Stimulated activated CD4-positive, alpha-beta T cell treated with anti-CD3 and anti-CD28 coated beads, Interleukin-15, amount 100 ng/mL, for 48 hours (primary cell): ENCODE measurements around the gene LRRC8C.
"Not testable (repeated sequence)": the region's sequence is repeated elsewhere in the genome, so short reads cannot be mapped to it uniquely, and the experiment has no call there.

Source experiments
- DNase-seq, 2 donors: peaks; one replicate each; pipeline ENCODE4 v3.0.0-alpha.2; 2020; ENCODE audit warnings: low read depth in 2 of 2

The LRRC8C gene

DNA sequence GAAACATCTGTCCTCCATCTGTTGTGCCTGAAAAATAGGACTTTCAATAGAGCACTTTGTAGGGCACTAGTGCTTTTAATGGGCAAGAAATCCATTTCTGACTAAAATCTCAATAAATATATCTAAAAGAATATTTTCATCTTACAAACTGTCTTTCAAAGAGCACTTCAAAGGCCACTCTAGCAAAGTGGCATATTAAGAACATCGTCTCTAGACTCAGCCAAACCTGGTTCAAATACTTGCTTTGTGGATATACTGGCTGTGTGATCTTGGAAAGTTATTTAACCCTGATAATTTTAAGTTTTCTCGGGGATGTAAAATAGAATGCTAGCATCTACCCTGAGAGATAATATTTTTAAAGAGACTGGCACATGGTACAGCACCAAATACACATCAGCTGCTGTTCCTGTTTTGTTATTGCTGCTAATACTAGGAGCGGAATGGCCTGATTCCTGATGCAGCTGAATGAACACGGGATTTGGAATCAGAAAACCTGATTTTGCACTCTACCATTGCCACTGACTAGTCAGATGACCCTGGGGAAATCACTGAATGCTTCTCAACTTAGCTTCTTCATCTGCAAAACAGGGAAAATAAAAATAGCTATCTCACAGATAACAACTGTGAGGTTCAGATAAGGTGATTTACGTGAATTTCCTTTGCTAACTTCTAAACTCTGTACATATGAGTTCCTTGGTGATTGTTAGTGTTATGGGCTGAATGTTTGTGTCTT is 25.2 kb upstream of the LRRC8C start:
- DNase-seq: no peak

DNA sequence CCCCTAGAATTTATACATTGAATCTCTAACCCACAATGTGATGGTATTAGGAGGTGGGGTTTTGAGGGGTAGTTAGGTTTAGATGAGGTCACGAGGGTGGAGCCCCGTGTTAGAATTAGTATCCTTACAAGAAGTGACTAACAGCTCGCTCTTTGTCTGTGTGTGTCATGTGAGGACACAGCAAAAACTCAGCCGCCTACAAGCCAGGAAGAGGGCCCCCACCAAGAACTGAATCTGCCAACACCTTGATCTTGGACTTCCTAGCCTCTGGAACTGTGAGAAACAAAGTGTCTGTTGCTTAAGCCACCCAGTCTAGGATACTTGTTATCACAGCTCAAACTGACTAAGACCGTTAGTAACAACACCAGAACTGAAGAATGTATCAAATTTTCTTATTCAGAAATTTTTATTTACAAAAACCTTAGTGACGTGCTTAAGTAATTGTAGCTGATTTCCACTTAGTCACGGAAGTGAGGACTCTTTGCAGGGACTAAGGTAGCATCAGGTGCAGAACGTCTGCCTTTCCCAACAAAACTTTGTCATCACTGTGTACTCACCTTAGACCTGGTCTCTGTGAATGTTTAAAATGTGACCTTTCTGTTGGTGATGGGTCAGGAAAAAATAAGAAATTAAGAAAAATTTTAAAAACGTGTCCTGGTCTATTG is 24.5 kb upstream of the LRRC8C start:
- DNase-seq: peak; percentile 57 to 71

DNA sequence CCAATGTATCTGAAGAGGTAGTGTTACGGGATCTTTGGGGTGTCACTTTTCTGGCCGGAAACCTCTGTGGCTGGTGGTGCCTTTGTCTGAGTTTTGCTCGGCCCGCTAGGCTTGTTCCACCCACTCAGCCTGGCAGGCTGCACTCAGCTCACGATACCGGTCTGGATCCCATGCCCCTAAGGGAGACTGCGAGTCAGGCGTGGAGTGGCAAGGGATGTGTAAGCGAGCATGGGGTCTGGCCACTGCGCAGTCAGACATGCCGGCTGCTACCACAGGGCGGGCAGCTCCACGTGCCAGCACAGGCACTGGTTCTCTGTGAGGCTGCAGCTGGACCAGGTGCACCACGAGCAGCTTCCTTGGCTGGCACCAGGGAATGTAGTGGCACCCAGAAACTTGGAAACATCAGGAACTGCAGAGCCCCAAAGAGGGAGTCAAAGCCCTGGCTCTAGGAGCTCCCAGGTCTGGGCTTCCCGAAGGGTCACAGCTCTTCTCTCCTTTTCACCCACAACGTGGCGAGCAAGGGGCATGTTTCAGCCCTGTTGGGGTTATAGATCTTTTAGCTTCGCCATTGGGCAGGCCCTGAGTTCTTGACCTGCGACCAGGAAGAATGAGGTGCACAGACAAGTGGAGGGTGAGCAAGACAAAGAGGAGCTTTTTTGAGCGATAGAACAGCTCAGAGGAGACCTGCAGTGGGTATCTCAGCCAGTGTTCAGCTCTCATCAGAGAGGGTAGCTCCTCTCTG is 23.8 kb upstream of the LRRC8C start:
- DNase-seq: peak; percentile 52 to 67

DNA sequence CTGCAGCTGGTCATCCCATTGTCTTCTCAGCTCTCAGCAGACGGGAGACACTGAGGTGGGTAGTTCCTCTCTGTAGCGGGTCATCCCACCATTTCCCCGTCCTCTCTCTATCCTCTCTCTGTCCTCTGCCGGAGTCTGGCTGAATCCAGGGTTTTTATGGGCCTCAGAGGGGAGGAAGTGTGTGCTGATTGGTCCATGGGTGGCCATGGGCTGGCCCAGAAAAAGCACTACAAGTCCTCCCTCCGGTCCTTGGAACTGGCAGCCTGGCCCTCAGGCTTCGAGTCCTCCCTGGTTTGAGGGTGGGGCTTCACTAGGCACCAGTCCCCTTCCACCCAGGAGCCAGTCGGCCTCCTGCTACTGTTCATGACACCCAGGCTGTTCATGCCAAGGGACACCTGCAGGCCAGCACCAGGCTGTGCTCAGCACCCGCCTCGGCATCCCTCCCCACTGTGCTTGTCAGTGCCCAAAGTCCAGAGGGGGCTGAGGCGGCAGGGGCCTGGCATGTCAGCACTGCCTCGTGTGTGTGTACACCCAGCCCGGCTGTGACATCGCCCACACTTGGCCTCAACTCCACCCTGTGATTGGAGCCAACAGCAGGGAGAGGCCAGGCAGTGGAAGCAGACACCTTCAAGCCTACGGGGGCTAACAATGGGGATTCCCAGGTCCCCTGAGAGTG is 23.0 kb upstream of the LRRC8C start:
- DNase-seq: peak; percentile 45 to 50

DNA sequence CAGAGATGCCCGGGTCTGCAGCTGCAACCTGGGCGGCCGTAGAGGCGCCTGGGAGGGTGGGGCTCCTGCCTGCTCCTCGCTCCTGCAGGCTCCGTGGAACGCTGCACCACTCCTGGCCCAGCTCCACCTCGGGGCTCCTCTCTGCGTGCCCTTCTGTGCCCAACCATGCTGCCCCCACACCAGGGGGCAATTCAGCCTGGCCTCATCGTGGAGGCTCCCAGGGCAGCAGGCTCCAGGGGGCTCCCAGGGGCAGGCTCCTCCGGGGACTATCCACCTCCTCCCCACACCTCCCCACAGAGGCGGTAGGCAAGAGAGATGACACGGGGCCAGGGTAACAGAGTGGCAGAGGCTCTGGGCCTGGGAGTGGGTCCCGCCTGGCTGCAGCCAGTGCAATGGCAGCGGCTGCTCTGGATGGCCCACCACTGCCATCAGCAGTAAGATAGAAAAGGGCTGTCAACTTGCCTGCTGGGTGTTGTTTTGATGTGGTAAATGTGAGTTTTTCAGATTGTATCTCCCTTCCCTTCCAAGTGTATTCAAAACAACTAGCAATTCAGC is 22.4 kb upstream of the LRRC8C start:
- peak in 1 of 2 donors; percentile 36 for DNase-seq

DNA sequence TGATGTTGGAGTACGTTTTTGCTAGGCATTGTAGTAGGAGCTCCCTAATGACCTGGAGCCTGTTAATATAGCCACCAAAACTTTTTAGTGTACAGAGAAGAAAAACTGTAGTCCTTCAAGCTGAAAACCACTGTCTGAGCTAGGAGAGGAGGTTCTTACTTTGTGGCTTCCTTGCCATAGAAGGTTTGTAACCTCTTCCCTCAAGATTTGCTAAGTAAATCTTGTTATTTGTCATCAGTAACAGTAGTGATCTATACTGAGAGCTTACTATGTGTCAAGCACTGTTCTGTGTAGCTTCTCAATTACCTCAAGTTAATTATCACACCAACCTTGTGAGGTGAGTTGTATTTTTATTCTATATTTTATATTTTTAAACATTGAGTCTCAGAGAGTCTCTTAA is 21.2 kb upstream of the LRRC8C start:
- no peak for DNase-seq

DNA sequence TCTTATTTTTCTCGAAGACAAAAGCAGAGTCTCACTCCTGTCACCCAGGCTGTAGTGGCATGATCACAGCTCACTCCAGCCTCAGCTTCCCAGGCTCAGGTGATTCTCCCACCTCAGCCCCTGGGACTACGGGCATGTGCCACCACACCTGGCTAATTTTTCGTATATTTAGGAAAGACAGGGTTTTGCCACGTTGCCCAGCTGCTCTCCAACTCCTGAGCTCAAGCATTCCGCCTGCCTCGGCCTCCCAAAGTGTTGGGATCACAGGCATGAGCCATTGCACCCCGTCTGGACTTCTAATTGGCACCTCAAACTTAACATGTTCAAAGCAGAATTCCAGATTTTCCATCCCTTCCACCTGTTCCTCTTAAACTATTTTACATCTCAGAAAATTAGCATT is 19.0 kb upstream of the LRRC8C start:
- no peak for DNase-seq

DNA sequence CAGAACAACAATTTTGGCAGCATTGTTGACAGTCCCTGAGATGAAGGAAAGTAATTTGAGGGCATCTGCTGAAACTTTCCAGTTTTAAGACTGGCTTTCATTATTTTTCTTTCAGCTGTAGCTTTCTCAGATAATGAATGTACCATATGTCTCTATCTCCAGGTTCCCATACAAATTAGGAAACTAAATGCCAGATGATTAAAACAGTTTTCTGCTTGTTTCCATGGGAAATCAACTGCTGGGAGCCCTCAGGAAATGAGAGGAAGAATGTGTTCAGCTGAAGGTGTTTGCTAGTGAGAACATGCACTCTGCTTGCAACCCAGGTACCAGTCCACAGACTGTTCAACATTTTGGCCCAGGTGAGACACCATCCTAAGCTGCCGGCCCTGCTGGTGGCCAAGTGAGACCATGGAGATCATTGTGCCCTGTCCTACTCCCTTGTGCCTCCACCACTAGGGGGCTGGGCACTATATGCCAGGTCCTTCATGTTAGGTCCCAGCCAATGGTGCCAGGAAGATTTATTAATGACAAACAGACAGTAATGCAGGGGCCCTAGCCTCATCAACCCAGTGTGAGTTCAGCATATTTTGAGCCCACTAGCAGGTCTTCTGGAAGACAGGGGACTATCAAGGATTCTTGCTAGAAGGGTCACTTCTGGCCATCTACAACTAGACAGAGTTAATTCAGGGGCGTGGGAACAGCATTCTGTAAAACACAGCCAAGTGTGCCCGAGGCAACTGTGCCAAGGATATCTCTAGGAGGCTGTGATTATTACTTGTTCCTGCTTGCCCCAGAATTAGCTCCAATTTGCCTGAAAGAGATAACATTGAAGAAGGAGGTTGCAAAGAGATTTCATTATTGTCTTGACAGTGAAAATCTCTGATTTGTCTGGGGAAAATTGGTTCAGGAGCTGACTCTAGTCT is 17.0 kb upstream of the LRRC8C start:
- no peak for DNase-seq

DNA sequence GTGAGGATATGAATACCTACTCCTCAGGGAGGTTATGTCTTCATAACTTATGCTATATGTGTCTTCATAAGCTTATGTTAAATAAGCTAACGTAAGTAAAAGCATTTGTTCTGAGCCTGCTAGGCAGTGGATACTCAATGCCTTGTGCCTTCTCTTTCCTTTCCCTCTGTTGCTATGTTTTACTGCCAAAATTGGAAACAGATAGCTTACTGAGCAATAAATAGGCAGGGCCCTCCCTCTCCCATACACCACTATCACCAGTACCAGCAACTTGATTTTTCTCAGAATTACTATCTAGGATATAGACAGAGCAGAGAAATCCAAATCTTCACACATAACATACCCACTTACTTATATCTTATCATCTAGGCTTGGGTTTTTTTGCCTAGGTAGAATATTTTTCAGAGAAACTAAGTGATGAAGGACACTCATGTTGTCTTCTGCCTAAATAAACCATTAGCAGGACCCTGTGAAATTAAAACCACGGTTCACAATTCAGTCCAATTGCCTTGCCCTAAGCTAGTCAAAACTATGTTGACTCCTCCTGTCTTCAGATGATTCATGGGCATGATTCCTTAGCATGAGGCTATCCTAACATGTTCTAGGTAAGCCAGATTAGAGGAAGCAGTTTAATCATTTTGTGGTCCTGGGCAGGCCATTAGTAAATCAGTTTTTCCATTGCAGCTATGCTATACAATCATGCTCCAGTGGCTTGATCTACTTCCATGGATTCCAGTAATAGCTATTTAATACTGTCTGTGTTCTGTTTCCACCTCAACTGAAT is 15.9 kb upstream of the LRRC8C start:
- no peak for DNase-seq

DNA sequence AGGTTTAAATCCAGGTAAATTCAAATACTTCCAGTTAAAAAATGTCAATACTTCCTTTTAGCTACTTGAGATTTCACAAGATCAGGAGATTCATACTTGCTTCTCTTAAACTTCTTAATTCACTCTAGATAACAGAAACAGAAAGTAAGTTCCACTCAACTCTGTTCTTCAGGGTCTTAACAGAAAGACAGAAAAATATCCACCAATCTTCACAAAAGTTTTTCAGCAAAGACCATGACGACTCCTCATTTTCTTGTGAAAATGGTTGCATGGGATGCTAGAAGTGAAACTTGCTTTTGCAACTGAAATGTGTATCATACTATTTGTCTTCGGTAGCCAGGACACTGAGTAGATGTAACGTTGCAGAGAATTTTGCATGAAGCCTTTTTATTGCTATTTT is 12.3 kb upstream of the LRRC8C start:
- no peak for DNase-seq

DNA sequence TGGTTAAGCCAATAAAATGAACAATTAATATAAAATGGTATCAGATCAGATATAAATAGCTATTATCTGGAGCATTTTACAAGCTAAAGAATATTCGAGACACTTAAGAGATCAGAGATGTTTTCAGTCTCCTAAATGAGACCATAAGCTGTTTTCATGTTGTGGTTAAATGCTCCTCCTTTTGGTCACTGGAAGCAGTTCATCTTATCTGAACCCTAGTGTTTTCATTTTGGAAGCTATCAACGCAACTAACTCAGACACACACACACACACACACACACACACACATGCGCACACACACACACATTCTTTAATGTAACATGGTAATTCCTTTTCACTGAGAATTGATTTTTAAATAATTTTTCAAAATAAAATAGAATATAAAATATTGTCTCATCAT is 10.0 kb upstream of the LRRC8C start:
- DNase-seq: no peak

DNA sequence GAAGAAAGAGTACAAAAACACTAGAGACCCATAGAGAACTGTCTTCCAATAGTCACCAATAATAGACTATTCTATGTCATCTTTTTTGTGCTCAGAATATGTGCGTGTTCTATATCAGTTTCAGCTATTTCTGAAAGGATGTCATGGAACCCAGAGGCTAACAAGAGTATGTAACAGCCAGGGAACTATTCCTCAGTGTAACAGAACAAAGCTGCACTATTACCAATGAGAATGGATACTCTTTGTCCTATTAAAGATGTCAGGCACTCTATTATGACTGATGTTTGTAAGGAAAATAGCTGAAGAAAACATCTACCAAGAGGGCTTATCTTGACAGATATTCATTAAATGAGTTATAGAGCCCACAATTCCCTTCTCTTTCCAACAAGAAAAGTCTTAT is 8.6 kb upstream of the LRRC8C start:
- DNase-seq: no peak

DNA sequence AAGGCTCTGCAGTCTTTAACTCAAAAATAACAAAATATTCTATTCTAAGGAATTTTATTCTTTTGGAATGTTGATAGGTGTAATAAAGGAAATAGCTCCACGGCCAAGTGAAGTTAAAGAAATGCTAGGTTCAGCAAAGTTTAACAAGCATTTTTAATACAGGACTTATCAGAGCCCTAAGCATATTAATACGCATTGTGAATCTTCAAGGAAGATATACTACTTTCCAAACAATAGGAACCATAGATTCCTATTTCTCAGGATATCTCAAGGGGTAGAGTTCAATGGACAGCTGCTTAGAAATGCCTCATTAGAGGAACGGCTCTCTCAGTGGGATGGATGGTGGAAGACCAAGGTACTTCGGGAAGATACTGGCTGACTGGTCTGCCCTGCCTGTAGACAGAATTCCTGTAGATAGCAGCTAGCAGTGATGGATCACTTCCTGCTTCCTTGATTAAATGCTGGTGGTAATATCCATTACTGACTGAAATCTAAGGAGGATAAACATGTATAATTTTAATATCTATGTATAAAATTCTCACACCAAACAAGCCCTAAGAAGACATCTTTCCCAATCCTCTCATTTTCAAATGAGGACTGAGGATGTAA is 8.1 kb upstream of the LRRC8C start:
- DNase-seq: no peak

DNA sequence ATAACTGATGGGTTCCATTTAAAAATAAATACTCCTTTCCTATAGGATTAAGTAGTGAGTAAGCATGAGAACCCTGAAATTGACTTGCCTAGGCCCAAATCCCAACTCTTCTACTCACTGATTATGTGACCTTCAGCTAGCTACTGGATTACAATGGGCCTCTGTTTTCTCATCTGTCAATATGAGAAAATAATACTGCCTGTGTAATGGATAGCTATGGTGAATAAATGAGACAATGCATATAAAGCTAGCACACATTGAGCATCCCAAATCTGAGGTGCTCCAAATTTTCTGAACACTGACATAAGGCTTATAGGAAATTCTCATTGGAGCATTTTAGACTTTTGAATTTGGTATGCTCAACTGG is 5.3 kb upstream of the LRRC8C start:
- DNase-seq: no peak

DNA sequence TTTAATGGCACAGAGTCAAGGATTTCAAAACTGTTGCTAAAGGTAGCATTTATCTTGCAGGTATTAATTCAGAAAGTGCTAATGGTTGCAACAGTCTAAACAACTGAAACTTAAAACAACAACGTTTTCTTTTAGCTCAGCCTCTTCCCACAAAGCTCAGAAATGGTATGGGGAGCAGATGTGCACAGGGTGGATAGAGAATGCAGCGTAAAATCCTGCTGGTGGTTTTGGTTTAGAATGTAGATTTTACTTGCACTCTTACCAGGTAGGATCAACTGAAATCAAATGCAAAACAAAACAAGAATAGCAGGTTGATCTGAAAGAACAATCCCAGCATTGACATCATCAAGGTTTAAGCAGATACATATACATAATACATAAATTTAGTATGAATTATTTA is 3.8 kb upstream of the LRRC8C start:
- DNase-seq: no peak

DNA sequence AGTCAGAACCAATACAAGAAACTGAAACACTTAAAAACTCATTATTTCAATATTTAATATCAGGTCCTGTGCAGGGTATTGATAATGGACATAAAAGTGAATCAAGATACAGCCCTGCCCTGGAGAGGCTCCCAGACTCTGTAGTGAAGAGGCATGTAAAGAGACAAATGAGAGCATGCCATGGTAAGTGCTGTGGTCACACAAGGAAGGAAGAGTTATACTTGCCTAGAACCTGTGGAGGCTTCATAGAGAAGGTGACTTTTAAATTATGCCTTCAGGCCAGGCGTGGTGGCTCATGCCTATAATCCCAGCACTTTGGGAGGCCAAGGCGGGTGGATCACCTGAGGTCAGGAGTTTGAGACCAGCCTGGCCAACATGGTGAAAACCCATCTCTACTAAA is 3.3 kb upstream of the LRRC8C start:
- not testable (repeated sequence) for DNase-seq

DNA sequence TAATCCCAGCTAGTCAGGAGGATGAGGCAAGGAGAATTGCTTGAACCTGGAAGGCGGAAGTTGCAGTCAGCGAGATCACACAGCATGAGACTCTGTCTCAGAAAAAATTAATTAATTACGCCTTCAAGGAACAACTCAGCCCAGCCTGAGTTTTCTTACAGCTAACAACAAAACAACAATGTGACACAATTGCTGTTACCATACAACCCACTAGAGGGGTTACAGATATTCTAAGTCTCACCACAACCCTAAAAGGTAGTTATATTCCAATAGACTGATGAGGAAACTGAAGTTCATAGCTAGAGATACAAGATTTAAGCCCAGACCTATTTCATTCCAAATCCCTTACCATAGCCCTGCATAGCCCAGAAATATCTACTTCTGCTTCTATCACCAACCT is 2.9 kb upstream of the LRRC8C start:
- no peak for DNase-seq

DNA sequence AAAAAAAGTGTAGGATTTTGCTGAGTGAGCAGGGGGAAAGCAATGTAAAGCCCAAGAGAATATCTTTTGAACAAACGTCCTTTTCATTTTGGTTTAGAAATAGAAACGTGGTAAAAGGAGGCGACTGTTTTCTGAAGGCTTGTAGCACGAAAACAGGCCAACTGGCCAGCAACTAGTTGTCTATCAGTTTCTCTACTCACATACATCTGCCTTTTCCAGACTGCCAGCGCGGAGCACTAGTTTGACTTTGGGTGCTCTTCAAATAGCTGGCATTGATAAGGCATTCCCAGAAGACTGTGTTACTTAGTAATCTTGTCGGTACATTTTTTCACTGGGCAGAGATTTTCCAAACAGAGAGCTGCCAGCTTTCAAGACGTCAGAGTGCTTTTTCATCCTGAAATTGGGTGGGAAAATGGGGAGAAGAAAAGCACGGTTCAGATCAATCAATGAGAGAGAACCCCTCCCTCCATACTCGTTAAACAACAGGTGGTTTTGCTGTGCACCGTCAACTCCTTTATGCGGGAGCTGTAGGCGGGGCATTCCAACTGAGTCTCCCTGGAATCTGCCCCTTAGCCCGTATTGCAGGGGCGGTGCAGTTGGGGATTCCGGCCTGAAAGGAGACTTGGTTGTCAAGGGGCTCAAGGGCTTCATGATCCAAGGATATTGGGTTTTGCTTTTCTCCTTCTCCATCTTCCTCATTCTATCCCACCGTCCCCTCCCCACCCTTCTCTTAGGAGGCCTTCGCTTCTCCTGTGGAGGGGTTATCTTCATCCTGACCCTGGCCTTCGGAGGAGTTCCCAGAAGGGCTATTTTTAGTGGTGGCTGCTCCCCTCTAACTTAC is 884 bp upstream of the LRRC8C start:
- no peak for DNase-seq

DNA sequence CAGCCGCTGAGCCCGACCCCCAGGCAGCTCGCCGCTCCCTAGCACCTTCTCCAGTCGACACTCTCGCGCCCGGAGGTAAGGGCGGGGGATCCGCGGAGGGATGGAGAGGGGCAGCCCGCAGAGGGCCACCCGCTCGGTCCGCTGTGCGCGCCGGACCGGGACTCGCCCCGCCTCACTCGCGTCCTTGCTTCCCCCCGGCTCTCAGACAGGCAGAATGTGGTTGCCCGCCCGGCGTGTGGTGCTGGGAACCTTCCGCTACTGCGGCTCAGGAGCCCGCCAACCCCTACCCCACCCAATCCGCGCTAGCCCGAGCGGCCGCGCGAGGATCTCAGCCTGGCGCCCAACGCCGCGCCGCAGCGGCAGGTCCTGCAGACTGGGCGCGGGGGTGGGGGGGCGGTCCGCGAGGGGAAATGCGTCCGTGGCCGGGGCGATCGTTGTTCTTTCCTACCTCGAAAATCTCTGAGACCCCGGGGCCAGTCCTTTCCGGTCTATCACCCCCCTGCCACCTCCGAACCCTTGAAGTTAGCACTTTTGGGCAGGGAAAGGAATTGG is 404 bp downstream of the LRRC8C start:
- DNase-seq: peak; percentile 40 to 43
